K562 (cell line): ENCODE data around the gene PXMP2.

ENCODE experiments used
- GATA2 ChIP-seq: sonication (generic); formaldehyde crosslinking; IDR thresholded peaks from 2 replicates; pipeline ENCODE4 v1.4.0; 2020; ENCODE audit warnings: mild to moderate bottlenecking, missing genetic modification reagents
- NR2C1 ChIP-seq, 2 experiments: fragments of 450-650 bp; IDR thresholded peaks; 2 replicates each; pipeline ENCODE4 v1.6.1; 2017; ENCODE audit warnings: mild to moderate bottlenecking in 2 of 2, antibody characterized with exemption in 1 of 2, inconsistent platforms in 1 of 2, missing compliant biosample characterization in 1 of 2, missing genetic modification characterization in 1 of 2
- POLR2A ChIP-seq: fragments of 450-650 bp; conservative IDR thresholded peaks from 2 replicates; pipeline ENCODE4 v1.6.1; 2016
- SRF ChIP-seq, 2 experiments: fragments of 250-450, 450-650 bp in 1 of 2; sonication (Bioruptor Pico) in 1 of 2; sonication (generic) in 1 of 2; formaldehyde crosslinking; IDR thresholded peaks; 2 replicates each; pipeline versions ENCODE4 v1.5.0 to v1.5.1; 2020 to 2022; ENCODE audit warnings: mild to moderate bottlenecking in 1 of 2, missing genetic modification reagents in 1 of 2

DNA sequence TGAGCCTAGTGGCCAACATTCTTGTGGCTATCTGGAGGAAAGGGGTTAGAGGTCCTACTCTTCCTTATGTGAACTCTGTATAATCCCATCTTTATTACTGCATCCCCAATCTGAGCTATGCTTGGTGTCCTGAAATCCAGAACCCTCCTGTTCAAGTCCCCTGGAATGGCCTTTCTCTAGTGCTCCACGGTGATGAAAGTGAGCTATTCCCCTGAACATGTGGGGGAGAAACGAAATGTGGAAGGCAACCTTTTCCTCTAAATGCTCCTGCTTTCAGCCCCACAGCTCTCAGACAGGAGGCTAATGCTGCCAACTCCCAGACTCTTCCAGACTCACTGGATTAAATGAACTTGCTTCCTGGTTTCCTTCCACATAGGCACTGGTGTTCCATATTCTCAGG is 20.8 kb downstream of the PXMP2 start:
- TF ChIP-seq POLR2A (no peak), GATA2 (no peak), NR2C1 (IDR thresholded peaks at IDR 0.05) (no peak), NR2C1 (tag; IDR thresholded peaks at IDR 0.05) (no peak), SRF (CRISPR knock-in tag; IDR thresholded peaks at IDR 0.05) (no peak)
